GM12801 (cell line): ENCODE measurements around the gene FMNL2.

Experiments used
- TF ChIP-seq, protein P1 (sequence below): IDR thresholded peaks from one replicate; pipeline ENCODE4 v1.5.1; 2011; ENCODE audit warnings: control low read depth; ENCODE audit not compliant: insufficient read length; ENCODE audit errors: extremely low read depth

FMNL2 gene

DNA sequence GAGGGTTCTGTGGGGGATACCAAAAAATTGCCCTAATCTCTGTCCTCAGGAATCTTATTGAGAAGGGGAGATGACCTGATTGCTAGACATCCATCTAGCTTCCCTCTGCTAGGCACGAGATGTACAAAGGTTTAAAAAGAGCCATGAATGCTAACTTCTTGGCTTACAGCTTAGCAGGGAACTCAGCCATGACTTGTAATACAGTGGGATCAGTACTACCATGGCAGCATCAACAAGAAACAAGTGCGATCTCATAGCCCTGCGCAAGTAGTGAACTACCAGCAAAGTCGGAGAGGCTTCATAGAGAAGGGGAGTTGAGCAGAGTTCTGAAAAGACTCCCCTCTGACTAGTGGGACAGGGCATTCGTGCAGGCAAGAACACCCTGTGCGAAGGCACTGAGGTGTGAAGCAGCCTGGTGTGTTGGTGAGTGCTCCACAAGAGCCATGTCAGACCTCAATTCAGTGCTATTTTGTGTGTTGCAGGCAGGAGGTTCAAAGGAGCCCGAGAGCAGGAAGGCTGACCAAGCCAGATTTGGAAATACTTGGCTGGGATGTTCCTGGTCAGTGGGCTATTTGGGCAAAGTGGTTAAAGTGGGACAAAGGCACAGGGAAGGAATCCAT, 130.0 kb downstream of the FMNL2 start:
- TF ChIP-seq, protein P1, sequence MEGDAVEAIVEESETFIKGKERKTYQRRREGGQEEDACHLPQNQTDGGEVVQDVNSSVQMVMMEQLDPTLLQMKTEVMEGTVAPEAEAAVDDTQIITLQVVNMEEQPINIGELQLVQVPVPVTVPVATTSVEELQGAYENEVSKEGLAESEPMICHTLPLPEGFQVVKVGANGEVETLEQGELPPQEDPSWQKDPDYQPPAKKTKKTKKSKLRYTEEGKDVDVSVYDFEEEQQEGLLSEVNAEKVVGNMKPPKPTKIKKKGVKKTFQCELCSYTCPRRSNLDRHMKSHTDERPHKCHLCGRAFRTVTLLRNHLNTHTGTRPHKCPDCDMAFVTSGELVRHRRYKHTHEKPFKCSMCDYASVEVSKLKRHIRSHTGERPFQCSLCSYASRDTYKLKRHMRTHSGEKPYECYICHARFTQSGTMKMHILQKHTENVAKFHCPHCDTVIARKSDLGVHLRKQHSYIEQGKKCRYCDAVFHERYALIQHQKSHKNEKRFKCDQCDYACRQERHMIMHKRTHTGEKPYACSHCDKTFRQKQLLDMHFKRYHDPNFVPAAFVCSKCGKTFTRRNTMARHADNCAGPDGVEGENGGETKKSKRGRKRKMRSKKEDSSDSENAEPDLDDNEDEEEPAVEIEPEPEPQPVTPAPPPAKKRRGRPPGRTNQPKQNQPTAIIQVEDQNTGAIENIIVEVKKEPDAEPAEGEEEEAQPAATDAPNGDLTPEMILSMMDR = no peak

DNA sequence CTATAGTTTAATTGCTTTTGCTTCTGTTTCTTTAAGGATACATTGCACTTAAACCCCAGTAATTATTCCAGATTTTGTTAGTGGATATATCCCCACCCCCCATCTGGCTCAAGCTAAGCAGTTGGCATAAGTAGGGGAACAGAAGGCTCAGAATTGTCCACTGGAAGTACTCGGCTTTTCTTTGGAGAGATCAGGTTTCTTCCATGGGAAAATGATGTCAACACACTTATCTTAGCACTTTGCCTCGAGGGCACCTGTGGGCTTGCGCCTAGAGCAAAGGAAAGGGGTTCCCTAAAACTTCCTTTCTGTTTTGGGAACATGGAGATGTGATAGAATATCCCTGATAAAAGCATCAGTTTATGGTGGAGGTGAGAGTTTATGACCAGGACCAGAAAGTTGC, 130.6 kb downstream of the FMNL2 start:
- TF ChIP-seq, protein P1 = no peak

DNA sequence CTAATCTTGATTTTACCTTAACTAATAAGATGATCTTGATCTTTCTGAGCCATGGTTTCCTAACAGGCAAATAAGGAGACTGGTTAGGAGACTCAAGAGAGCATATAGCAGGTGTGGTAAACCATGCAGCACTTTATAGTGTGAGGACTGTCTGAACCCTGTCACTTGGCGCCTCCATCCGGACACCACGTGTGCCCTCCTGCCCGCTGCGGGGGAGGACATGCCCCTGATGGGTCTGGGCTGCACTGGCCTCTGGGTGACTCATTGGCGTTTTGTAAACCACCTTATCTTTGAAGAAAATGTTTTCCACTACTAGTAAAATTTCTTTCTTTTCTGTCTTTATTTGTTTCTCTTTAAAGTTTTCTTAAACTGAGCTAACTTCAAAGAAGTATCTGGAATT, 131.1 kb downstream of the FMNL2 start:
- TF ChIP-seq, protein P1 = no peak

DNA sequence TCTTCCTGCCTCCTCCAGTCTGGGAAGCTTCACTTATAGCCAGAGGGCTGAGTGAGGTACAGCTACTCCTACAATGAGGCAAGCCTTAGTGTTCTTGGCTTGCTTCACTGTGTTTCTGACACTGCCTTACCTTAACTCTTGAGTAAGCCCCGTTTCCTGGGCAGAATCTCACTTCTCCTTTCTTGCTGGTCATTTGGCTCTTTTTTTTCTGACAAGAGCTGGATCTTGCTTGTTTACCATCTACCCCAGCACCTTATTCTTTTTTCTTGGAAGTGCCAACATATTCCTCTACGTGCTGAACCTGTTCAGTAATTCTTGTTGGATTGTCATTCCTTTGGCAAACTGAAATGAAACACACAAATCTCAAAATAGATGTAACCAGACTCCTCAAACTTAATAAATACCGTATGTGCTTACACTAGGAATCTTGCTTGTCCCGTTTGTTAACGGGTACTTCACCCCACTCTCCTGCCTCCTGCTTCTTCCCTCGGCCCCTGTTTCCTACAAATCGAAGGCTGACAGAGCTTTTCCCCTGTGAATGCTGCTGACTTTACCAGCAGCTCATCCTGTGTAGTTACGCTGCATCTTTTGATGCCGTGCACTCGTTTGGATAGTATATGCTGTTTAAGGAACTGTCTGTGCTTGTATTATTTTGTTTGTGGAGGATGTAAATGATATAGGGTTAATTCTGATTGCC, 132.2 kb downstream of the FMNL2 start:
- TF ChIP-seq, protein P1 = no peak

DNA sequence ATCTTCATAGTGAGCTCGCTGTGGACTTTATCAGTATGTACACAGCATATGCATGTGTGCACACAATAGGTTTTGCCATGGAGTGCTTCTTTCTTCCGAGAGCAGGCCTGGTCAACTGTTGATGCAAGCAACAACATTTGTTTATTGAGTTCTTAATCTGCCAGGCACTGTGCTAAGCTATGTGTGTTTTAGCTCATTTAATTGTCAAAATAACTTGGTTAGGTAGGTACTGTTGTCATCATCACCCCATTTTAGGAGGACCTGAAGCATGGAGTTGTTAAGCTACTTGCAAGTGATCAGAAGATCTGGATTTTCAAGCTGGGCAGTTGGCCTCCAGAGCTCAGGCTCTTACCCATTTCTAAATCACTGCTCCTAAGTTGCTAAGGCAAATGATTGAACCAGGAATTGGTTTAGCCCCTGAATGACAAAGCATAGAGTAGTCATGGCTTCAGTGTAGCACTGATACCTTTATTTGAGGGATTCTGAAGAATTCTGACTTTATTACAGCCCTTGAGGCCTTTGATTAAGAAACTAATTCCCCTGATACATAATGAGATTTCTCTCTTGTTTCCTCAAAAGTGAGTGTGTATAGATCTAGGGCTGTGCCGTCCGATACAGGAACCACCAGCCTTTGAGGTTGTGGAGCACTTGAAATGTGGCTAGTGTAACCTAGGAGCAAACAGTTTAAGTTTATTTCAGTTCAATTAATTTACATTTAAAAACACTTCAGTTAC, 132.9 kb downstream of the FMNL2 start:
- TF ChIP-seq, protein P1 = no peak

DNA sequence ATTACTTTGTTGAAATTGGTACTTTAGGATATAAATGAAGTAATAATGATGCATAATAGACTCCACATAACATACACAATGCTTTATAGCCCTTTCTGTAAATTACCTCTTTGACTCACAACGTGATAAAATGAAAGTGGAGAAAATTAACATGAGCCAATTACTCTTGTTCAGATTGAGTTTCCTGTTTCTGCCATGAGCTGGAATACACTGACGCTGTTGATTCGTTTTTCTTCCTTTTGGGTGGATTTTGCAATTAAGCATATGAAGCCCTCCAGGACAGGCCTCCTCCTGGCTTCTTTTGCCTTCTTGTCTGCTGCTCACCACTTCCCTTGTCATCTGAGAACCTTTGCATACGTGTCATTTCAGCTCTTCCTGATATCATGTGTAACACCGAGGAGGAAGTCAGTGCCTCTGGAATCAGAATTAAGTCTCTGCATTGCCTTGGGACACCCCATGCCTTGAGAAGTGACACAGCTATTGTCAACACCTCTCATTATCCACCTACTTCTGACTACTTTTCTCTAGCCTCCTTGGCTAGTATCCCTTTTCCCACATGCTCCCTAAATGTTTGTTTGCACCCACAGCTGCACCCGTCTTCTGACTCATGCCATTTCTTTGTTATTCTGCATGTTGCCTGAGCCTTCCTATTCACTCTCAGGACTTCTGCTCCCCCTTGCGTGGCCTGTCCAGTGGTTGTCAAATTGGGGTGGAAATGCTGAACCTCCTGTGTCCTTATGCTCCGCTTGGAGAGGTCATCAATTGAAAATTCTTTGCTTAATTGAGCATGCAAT, 134.1 kb downstream of the FMNL2 start:
- TF ChIP-seq, protein P1 = no peak
